Activated B cell treated with CpG ODN at 0.5 μM for 24 hours (primary cell): ENCODE data around the gene SUN2. TPM values are rescaled to one million over a fixed set of nuclear protein-coding genes. Genes with fewer than 3 reads are reported as not detected.

Experiments used
- ATAC-seq: fragments of 200-7000 bp; cut with Tn5 transposase; one replicate; pipeline ENCODE4 v1.10.0; 2021; ENCODE audit warnings: low read depth, mild to moderate bottlenecking, moderate library complexity
- CTCF ChIA-PET: fragments of 350-600 bp; sonication (Branson Sonifier 250); formaldehyde crosslinking; loops from one replicate; lab custom pipeline; 2021; ENCODE audit warnings: antibody characterized with exemption; lab: Charles Lee
- POLR2A ChIA-PET: fragments of 350-600 bp; sonication (Branson Sonifier 250); formaldehyde crosslinking; loops from one replicate; lab custom pipeline; 2021; ENCODE audit warnings: antibody characterized with exemption; lab: Charles Lee
- DNase-seq: peaks from one replicate; pipeline ENCODE4 v3.0.0; 2022
- H3K27ac Mint-ChIP-seq: one replicate; pipeline ENCODE4 v1.8.0; 2020; ENCODE audit warnings: mixed read lengths
- H3K27me3 Mint-ChIP-seq: one replicate; pipeline ENCODE4 v1.8.0; 2021; ENCODE audit warnings: mixed read lengths
- H3K36me3 Mint-ChIP-seq: one replicate; pipeline ENCODE4 v1.8.0; 2021; ENCODE audit warnings: low read depth, mixed read lengths
- H3K4me1 Mint-ChIP-seq: one replicate; pipeline ENCODE4 v1.8.0; 2021; ENCODE audit warnings: mixed read lengths
- H3K4me3 Mint-ChIP-seq: one replicate; pipeline ENCODE4 v1.8.0; 2020; ENCODE audit warnings: mild to moderate bottlenecking, mixed read lengths
- H3K9me3 Mint-ChIP-seq: one replicate; pipeline ENCODE4 v1.8.0; 2020; ENCODE audit warnings: mixed read lengths
- CTCF ChIP-seq: fragments of 200-600 bp; IDR thresholded peaks from one replicate; pipeline ENCODE4 v1.8.0; 2022; ENCODE audit warnings: antibody characterized with exemption, mild to moderate bottlenecking
- intact Hi-C: fragments of 100-400 bp; cut with micrococcal nuclease; formaldehyde crosslinking; loops from one replicate; pipeline ENCODE4 v1.15.1; 2024
- total RNA-seq: library from RNA; stranded (reverse); gene quantifications from 2 replicates; pipeline ENCODE4 v1.2.3, GENCODE V29; 2022

The SUN2 gene
- total RNA-seq, 1 donor from 2014 or later, result 146 TPM

GRCh38 chr22:38735465-38736256 is 20.1 kb downstream of the SUN2 start:
- intact Hi-C loops, result no loop called here
- Mint-ChIP-seq H3K4me1 (peaks cover 26% of the 10 kb centered on the region), H3K4me3 (no peak overlapping the region), H3K27me3 (no peaks in the 10 kb centered on the region), H3K36me3 (peaks cover 94% of the 10 kb centered on the region), H3K27ac (peak overlapping the region; percentile 65), H3K9me3 (no peaks in the 10 kb centered on the region)
- no peak for TF ChIP-seq CTCF
- ATAC-seq (peak; percentile 30), DNase-seq (no peak)
- ChIA-PET CTCF (interaction anchor here (1.1 to 3.5 kb wide), 4 partner anchors 10 to 108 kb away, joined by 5 to 26 read pairs (median 8); no protein-coding TSS in a partner anchor), POLR2A (interaction anchor here (0.5 to 5.5 kb wide), 5 partner anchors 11 to 1634 kb away, joined by 3 to 37 read pairs (median 8); no protein-coding TSS in a partner anchor)

GRCh38 chr22:38735126-38735464 is 20.7 kb downstream of the SUN2 start:
- Mint-ChIP-seq H3K27me3 (no peaks in the 10 kb centered on the region), H3K9me3 (no peaks in the 10 kb centered on the region), H3K4me3 (no peak overlapping the region), H3K36me3 (peaks cover 94% of the 10 kb centered on the region), H3K27ac (peak overlapping the region; percentile 65), H3K4me1 (peaks cover 26% of the 10 kb centered on the region)
- no peak for TF ChIP-seq CTCF
- ChIA-PET POLR2A (interaction anchor here (0.6 to 5.5 kb wide), 5 partner anchors 11 to 1635 kb away, joined by 3 to 37 read pairs (median 7); no protein-coding TSS in a partner anchor), CTCF (interaction anchor here (1.7 to 3.5 kb wide), 4 partner anchors 10 to 108 kb away, joined by 7 to 26 read pairs (median 8); no protein-coding TSS in a partner anchor)
- ATAC-seq (no peak), DNase-seq (no peak)
- intact Hi-C loops, result no loop called here

GRCh38 chr22:38734421-38735100 is 21.2 kb downstream of the SUN2 start:
- H3K27ac Mint-ChIP-seq, result peak overlapping the region; percentile 68
- no peaks in the 10 kb centered on the region for H3K27me3 Mint-ChIP-seq
- POLR2A ChIA-PET, result interaction anchor here (0.7 to 5.5 kb wide), 7 partner anchors 10 to 29 kb away, joined by 3 to 37 read pairs (median 4); no protein-coding TSS in a partner anchor
- DNase-seq (no peak), ATAC-seq (no peak)
- TF ChIP-seq CTCF, result no peak
- H3K4me1 Mint-ChIP-seq, result peaks cover 26% of the 10 kb centered on the region
- CTCF ChIA-PET, result interaction anchor here (1.7 to 3.5 kb wide), 5 partner anchors 10 to 109 kb away, joined by 5 to 26 read pairs (median 7); no protein-coding TSS in a partner anchor
- no peaks in the 10 kb centered on the region for H3K9me3 Mint-ChIP-seq
- no peak overlapping the region for H3K4me3 Mint-ChIP-seq
- intact Hi-C loops, result no loop called here
- peaks cover 94% of the 10 kb centered on the region for H3K36me3 Mint-ChIP-seq

GRCh38 chr22:38733724-38734381 is 21.9 kb downstream of the SUN2 start:
- no peak for TF ChIP-seq CTCF
- Mint-ChIP-seq H3K36me3 (peaks cover 94% of the 10 kb centered on the region), H3K4me3 (no peak overlapping the region), H3K27ac (peak overlapping the region; percentile 75), H3K9me3 (no peaks in the 10 kb centered on the region), H3K27me3 (no peaks in the 10 kb centered on the region), H3K4me1 (peaks cover 26% of the 10 kb centered on the region)
- ChIA-PET POLR2A (interaction anchor here (0.8 to 5.5 kb wide), 7 partner anchors 10 to 51 kb away, joined by 3 to 37 read pairs (median 6); no protein-coding TSS in a partner anchor), CTCF (interaction anchor here (0.8 to 3.5 kb wide), 8 partner anchors 9 to 109 kb away, joined by 4 to 26 read pairs (median 6); no protein-coding TSS in a partner anchor)
- no peak for ATAC-seq
- no peak for DNase-seq
- intact Hi-C loops, result loop anchor here (1.0 to 2.0 kb wide), 3 partner anchors 32 to 269 kb away; no protein-coding TSS in a partner anchor
